Cardiac muscle cell (in vitro differentiated cells and primary cell): ENCODE measurements around the gene TMEM165. TPM values are rescaled to one million over a fixed set of nuclear protein-coding genes. Genes with fewer than 3 reads are reported as not detected.
A peak's percentile ranks its signal among the peaks of the same experiment; 100 is the strongest.

Source experiments
- DNase-seq, 2 donors: peaks; one replicate each; pipeline versions ENCODE4 v3.0.0 to v3.0.0-alpha.2; 2010 to 2017; ENCODE audit warnings: low read depth in 1 of 2, low spot score in 1 of 2
- H3K27ac ChIP-seq: fragments of 200-600 bp; sonication (generic); 2 replicates; pipeline ENCODE4 v1.5.1; 2016
- H3K27me3 ChIP-seq: fragments of 200-600 bp; sonication (generic); 2 replicates; pipeline ENCODE4 v1.6.0; 2016; ENCODE audit warnings: control low read depth
- H3K36me3 ChIP-seq: fragments of 200-600 bp; sonication (generic); 2 replicates; pipeline ENCODE4 v1.5.1; 2016; ENCODE audit warnings: control low read depth
- H3K4me1 ChIP-seq: fragments of 200-600 bp; sonication (generic); 2 replicates; pipeline ENCODE4 v1.8.1; 2017; ENCODE audit warnings: low read depth, mild to moderate bottlenecking, mixed run types
- H3K4me3 ChIP-seq: fragments of 200-600 bp; sonication (generic); 2 replicates; pipeline ENCODE4 v1.5.1; 2016; ENCODE audit warnings: mild to moderate bottlenecking
- H3K9me3 ChIP-seq: fragments of 200-600 bp; sonication (generic); 2 replicates; pipeline ENCODE4 v1.5.1; 2017; ENCODE audit warnings: low read depth, mild to moderate bottlenecking, control low read depth
- CTCF ChIP-seq: IDR thresholded peaks from 2 replicates; pipeline ENCODE4 v1.5.1; 2012; ENCODE audit warnings: low read depth, mild to moderate bottlenecking, low read length
- polyA plus RNA-seq: library from polyadenylated mRNA; unstranded; fragments of >200 nt; fragmentation: Nextera tagmentation; extraction: Ambion mirVana; gene quantifications from 2 replicates; pipeline ENCODE4 v1.2.1, GENCODE V29; 2016
- total RNA-seq: library from RNA; depleted of rRNA; stranded (reverse); fragments of >200 nt; gene quantifications from 2 replicates; pipeline ENCODE4 v1.2.3, GENCODE V29; 2016

The TMEM165 gene
- total and polyA plus RNA-seq, 2 experiments from 2014 or later = 107 to 109 TPM

DNA sequence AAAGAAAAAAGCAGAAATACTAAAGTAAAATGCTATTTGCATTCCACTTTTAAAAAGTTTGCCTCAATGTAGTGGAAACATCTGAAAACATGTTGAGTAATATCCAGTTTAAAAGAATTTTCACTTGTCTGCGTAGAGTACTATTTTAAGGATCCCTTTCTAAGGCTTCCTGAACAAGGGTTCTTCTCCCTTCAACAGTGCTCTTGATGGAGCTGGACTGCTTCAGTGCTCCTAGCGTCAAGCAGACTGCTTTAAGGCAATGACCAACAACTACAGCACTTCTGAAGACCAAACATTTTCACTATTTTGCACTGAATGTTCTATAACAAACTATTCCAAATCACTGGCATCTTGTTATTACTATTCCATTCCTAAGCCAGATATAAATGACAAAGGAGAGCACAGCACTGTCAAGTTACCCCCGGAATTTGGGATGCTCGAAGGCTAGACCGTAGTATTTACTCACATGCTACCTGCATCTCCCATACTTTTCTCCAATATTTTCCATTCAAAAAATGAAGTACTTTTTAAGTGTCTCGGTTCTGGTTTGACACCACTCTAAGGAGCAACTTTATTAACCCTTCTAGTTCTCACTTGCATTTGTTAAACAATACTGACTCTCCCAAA, 36.1 kb downstream of the TMEM165 start:
- H3K27ac ChIP-seq = peak overlapping the region; percentile 51
- no peak overlapping the region for H3K4me3 ChIP-seq
- DNase-seq = no peak
- H3K4me1 ChIP-seq = peaks cover 3% of the 10 kb centered on the region
- H3K36me3 ChIP-seq = peaks cover 42% of the 10 kb centered on the region
- H3K27me3 ChIP-seq = no peaks in the 10 kb centered on the region
- no peaks in the 10 kb centered on the region for H3K9me3 ChIP-seq
- no peak for TF ChIP-seq CTCF

- H3K36me3 ChIP-seq = peaks cover 33% of the 10 kb centered on the region
- peak; percentile 10 to 52 for DNase-seq
Measured at GRCh38 chr4:55435141-55435841, 39.5 kb downstream of the TMEM165 start.

DNA sequence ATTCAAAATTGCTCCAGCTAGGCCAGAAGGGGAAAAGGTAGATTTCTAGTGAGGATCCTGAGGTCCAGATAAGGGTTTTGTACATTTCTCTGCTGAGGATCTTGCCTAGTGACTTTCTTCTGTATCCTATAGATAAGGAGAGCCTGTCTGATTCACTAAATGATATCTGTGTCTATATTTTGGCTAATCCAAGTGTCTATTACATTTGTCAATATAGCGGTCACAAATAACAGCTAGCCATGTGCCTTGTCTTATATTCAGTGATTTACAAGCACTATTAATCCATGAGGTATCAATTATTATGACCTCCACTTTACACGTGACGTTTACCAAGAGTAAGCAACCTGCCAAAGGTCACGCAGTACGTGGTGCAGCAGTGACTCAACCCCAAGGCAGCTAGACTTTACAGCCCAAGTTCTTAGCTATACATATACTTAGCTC, 41.6 kb downstream of the TMEM165 start:
- Histone ChIP-seq H3K27ac (peak overlapping the region; percentile 49), H3K4me1 (no peaks in the 10 kb centered on the region), H3K9me3 (no peaks in the 10 kb centered on the region), H3K36me3 (peaks cover 48% of the 10 kb centered on the region), H3K27me3 (no peaks in the 10 kb centered on the region), H3K4me3 (no peak overlapping the region)
- peak in 1 of 2 donors; percentile 24 for DNase-seq
- no peak for TF ChIP-seq CTCF

More at GRCh38 chr4:55435141-55435841, 39.5 kb downstream of the TMEM165 start:
- peak; percentile 45 for TF ChIP-seq CTCF
- H3K4me1 ChIP-seq = peaks cover 3% of the 10 kb centered on the region
- H3K9me3 ChIP-seq = no peaks in the 10 kb centered on the region
- H3K4me3 ChIP-seq = no peak overlapping the region
- no peaks in the 10 kb centered on the region for H3K27me3 ChIP-seq
- peak overlapping the region; percentile 62 for H3K27ac ChIP-seq

- Histone ChIP-seq H3K9me3 (no peaks in the 10 kb centered on the region), H3K27me3 (no peaks in the 10 kb centered on the region), H3K36me3 (peaks cover 52% of the 10 kb centered on the region), H3K27ac (peak overlapping the region; percentile 49), H3K4me1 (no peaks in the 10 kb centered on the region), H3K4me3 (no peak overlapping the region)
- DNase-seq = no peak
- no peak for TF ChIP-seq CTCF
Measured at GRCh38 chr4:55437823-55438222, 42.1 kb downstream of the TMEM165 start.

DNA sequence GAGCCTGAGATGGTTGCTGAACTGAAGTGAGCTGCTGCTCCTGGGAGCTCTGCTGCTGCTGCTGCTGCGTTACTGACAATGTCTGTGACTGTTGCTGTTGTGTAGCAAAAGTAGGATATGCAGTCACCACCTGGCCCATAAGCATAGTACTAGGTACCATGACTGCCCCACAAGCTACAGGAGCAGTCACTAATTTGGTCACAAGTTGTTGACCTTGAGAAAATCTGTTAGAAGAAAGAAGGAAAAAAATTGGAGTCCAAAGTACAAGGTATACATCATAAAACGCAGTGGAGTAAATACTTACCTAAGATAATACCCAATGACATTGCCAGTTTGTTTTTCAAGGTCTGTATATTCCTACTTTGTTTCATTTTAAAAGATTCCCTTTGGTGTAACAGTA, 42.6 kb downstream of the TMEM165 start:
- H3K4me3 ChIP-seq = no peak overlapping the region
- no peak for TF ChIP-seq CTCF
- peaks cover 52% of the 10 kb centered on the region for H3K36me3 ChIP-seq
- no peaks in the 10 kb centered on the region for H3K27me3 ChIP-seq
- no peaks in the 10 kb centered on the region for H3K9me3 ChIP-seq
- no peak for DNase-seq
- no peaks in the 10 kb centered on the region for H3K4me1 ChIP-seq
- H3K27ac ChIP-seq = peak overlapping the region; percentile 49
